GM21515 (cell line): ENCODE data around the gene CTCF.

Source experiments
- ATAC-seq: cut with Tn5 transposase; IDR thresholded peaks from one replicate; pipeline ENCODE4 v1.9.1; 2021; ENCODE audit not compliant: unreplicated experiment

The CTCF gene

GRCh38 chr16:67534431-67534830 is 27.9 kb upstream of the CTCF start:
- ATAC-seq, result no peak

- ATAC-seq, result no peak
Observed at GRCh38 chr16:67535201-67535600, 27.1 kb upstream of the CTCF start.

GRCh38 chr16:67537270-67537635 is 25.1 kb upstream of the CTCF start:
- no peak for ATAC-seq

- no peak for ATAC-seq
Observed at GRCh38 chr16:67537636-67538591, 24.4 kb upstream of the CTCF start.

GRCh38 chr16:67538666-67539101 is 23.6 kb upstream of the CTCF start:
- no peak for ATAC-seq

GRCh38 chr16:67539271-67539670 is 23.1 kb upstream of the CTCF start:
- no peak for ATAC-seq

- ATAC-seq, result no peak
Observed at GRCh38 chr16:67539691-67540635, 22.4 kb upstream of the CTCF start.

- ATAC-seq, result no peak
Observed at GRCh38 chr16:67540756-67541155, 21.6 kb upstream of the CTCF start.

- no peak for ATAC-seq
Observed at GRCh38 chr16:67541391-67542263, 20.7 kb upstream of the CTCF start.

GRCh38 chr16:67542464-67542863 is 19.9 kb upstream of the CTCF start:
- no peak for ATAC-seq

- ATAC-seq, result no peak
Observed at GRCh38 chr16:67543036-67543435, 19.3 kb upstream of the CTCF start.

GRCh38 chr16:67543582-67543981 is 18.7 kb upstream of the CTCF start:
- no peak for ATAC-seq

- no peak for ATAC-seq
Observed at GRCh38 chr16:67544329-67544841, 17.9 kb upstream of the CTCF start.

GRCh38 chr16:67544844-67545664 is 17.3 kb upstream of the CTCF start:
- no peak for ATAC-seq

GRCh38 chr16:67545665-67546024 is 16.7 kb upstream of the CTCF start:
- ATAC-seq, result no peak

- no peak for ATAC-seq
Observed at GRCh38 chr16:67546091-67546501, 16.2 kb upstream of the CTCF start.

- ATAC-seq, result no peak
Observed at GRCh38 chr16:67546761-67547422, 15.4 kb upstream of the CTCF start.

- no peak for ATAC-seq
Observed at GRCh38 chr16:67547423-67548264, 14.7 kb upstream of the CTCF start.
